Panc1 (cell line): ENCODE measurements around the gene DUS1L.

Experiments
- CTCF ChIP-seq: fragments of 450-650 bp; IDR thresholded peaks from 2 replicates; pipeline ENCODE4 v1.5.1; 2017; ENCODE audit warnings: mild to moderate bottlenecking
- POLR2AphosphoS5 ChIP-seq: IDR thresholded peaks from 2 replicates; pipeline ENCODE4 v1.6.1; 2012; ENCODE audit warnings: mild to moderate bottlenecking, low read depth, low read length, moderate library complexity
- SIN3A ChIP-seq: IDR thresholded peaks from 2 replicates; pipeline ENCODE4 v1.6.1; 2012; ENCODE audit warnings: low read depth, mild to moderate bottlenecking, low read length, moderate library complexity, borderline replicate concordance; ENCODE audit not compliant: insufficient read depth
- TCF7L2 ChIP-seq: IDR thresholded peaks from 2 replicates; pipeline ENCODE4 v1.6.1; 2011; ENCODE audit warnings: mild to moderate bottlenecking, low read depth, low read length, inconsistent platforms
- TF ChIP-seq, protein P1 (sequence below), 2 experiments: IDR thresholded peaks; 2 replicates each; pipeline ENCODE4 v1.6.1; 2011 to 2012; ENCODE audit warnings: low read depth in 2 of 2, control low read depth in 1 of 2, low read length in 1 of 2, mild to moderate bottlenecking in 1 of 2, moderate library complexity in 1 of 2; ENCODE audit not compliant: insufficient read depth in 1 of 2

- TF ChIP-seq CTCF (no peak), POLR2AphosphoS5 (peak; percentile 21), SIN3A (no peak), TCF7L2 (no peak)
- TF ChIP-seq, protein P1, sequence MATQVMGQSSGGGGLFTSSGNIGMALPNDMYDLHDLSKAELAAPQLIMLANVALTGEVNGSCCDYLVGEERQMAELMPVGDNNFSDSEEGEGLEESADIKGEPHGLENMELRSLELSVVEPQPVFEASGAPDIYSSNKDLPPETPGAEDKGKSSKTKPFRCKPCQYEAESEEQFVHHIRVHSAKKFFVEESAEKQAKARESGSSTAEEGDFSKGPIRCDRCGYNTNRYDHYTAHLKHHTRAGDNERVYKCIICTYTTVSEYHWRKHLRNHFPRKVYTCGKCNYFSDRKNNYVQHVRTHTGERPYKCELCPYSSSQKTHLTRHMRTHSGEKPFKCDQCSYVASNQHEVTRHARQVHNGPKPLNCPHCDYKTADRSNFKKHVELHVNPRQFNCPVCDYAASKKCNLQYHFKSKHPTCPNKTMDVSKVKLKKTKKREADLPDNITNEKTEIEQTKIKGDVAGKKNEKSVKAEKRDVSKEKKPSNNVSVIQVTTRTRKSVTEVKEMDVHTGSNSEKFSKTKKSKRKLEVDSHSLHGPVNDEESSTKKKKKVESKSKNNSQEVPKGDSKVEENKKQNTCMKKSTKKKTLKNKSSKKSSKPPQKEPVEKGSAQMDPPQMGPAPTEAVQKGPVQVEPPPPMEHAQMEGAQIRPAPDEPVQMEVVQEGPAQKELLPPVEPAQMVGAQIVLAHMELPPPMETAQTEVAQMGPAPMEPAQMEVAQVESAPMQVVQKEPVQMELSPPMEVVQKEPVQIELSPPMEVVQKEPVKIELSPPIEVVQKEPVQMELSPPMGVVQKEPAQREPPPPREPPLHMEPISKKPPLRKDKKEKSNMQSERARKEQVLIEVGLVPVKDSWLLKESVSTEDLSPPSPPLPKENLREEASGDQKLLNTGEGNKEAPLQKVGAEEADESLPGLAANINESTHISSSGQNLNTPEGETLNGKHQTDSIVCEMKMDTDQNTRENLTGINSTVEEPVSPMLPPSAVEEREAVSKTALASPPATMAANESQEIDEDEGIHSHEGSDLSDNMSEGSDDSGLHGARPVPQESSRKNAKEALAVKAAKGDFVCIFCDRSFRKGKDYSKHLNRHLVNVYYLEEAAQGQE (IDR thresholded peaks at IDR 0.05; ENCODE audit: insufficient read depth in 1 of 2, low read depth in 2 of 2, low read length in 1 of 2) = no peak
Measured at GRCh38 chr17:82100502-82101298, 35.1 kb upstream of the DUS1L start.
